Motor neuron (in vitro differentiated cells): Measurements from ENCODE around the gene MESP1. TPM values are rescaled to one million over a fixed set of nuclear protein-coding genes. Genes with fewer than 3 reads are reported as not detected.
"Not testable (repeated sequence)": the region's sequence is repeated elsewhere in the genome, so short reads cannot be mapped to it uniquely, and the experiment has no call there.

Experiments
- ATAC-seq, 8 experiments: fragments of 200-7000 bp; cut with Tn5 transposase; replicated peaks in 6 of 8; 2 replicates each; pipeline ENCODE4 v1.8.0; 2021; ENCODE audit warnings: mild to moderate bottlenecking in 8 of 8, moderate library complexity in 8 of 8
- H3K27ac ChIP-seq, 2 donors: fragments of 250-450 bp; sonication (Bioruptor Pico); 2 replicates each; pipeline ENCODE4 v1.9.0; 2021; ENCODE audit warnings: antibody characterized with exemption in 2 of 2, mild to moderate bottlenecking in 2 of 2, moderate library complexity in 1 of 2
- H3K4me1 ChIP-seq, 2 donors: fragments of 250-450 bp; sonication (Bioruptor Pico); replicated peaks in 1 of 2; 2 replicates each; pipeline ENCODE4 v1.6.1; 2021; ENCODE audit warnings: antibody characterized with exemption in 2 of 2, mild to moderate bottlenecking in 2 of 2, moderate library complexity in 1 of 2
- H3K4me3 ChIP-seq, 5 donors: fragments of 250-450 bp; sonication (Bioruptor Pico); 2 replicates each; pipeline ENCODE4 v1.9.0; 2021; ENCODE audit warnings: antibody characterized with exemption in 5 of 5, mild to moderate bottlenecking in 5 of 5, moderate library complexity in 4 of 5
- WGBS, 10 experiments: fragments of 450-650 bp; shearing (Covaris generic); methylation state at CpG; one replicate each; pipeline ENCODE4 v1.0.0; 2022; 5-methylcytosine and 5-hydroxymethylcytosine counted together
- in situ Hi-C, 9 experiments: fragments of 400-800 bp; cut with MboI; loops; one replicate each; pipeline ENCODE4 v1.15.0; 2021; ENCODE audit warnings: low sequenced_read_pairs in 9 of 9, low pct_unique_long_range_greater_than_20kb in 2 of 9; ENCODE audit not compliant: unreplicated experiment in 9 of 9
- total RNA-seq, 8 experiments: library from RNA; unstranded; fragments of 300-600 nt; gene quantifications; 2 replicates each; pipeline versions ENCODE4 v1.2.3 to v1.2.4, GENCODE V29; 2022

MESP1 gene
- total RNA-seq, 8 experiments from 2014 or later, result 0.08 to 2.7 (median 1.3) TPM

DNA sequence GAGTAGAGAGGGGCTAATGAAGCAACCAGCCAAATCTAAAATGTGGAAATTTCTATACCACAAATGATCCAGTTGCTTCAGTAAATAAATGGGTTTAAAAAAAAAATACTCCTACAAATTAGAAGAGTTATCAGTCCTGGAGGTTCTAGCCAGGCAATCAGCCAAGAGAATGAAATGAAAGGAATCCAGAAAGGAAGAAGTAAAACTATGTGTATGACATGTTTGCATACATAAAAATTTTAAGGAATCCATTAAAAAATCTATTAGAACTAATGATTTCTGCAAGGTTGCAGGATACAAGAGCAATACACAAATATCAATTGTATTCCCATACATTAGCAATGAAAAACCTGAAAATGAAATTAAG lies 34.7 kb upstream of the MESP1 start:
- in situ Hi-C loops, result no loop called here
- Histone ChIP-seq H3K27ac (no peak overlapping the region), H3K4me3 (no peak overlapping the region), H3K4me1 (no peaks in the 10 kb centered on the region)
- no peak for ATAC-seq

GRCh38 chr15:89785064-89785773 lies 34.2 kb upstream of the MESP1 start:
- in situ Hi-C loops, result no loop called here
- H3K4me3 ChIP-seq, result no peak overlapping the region
- H3K4me1 ChIP-seq, result no peaks in the 10 kb centered on the region
- H3K27ac ChIP-seq, result no peak overlapping the region
- peak in 1 of 8 experiments; percentile 4 for ATAC-seq
- WGBS, 10 experiments, result 20 to 100% (median 89%) methylated on average over 1 to 8 of the region's 13 CpGs; no CpG with 5 or more reads in 2 of the 10 experiments

- no peaks in the 10 kb centered on the region for H3K4me1 ChIP-seq
- 72 to 83% (median 80%) methylated on average over 2 of the region's 7 CpGs; no CpG with 5 or more reads in 7 of the 10 experiments for WGBS, 10 experiments
- in situ Hi-C loops, result no loop called here
- ATAC-seq, result no peak
- H3K27ac ChIP-seq, result no peak overlapping the region
- H3K4me3 ChIP-seq, result no peak overlapping the region
These were observed 33.6 kb upstream of the MESP1 start for GRCh38 chr15:89784686-89784960.

- 0 to 100% (median 48%) methylated on average over 1 of the region's 15 CpGs; no CpG with 5 or more reads in 6 of the 10 experiments for WGBS, 10 experiments
- peak in 3 of 8 experiments; percentile 2 to 9 (median 3) for ATAC-seq
- in situ Hi-C loops, result no loop called here
These were observed 33.0 kb upstream of the MESP1 start for GRCh38 chr15:89783861-89784685.

GRCh38 chr15:89783111-89783860 lies 32.2 kb upstream of the MESP1 start:
- Histone ChIP-seq H3K4me3 (no peak overlapping the region), H3K27ac (no peak overlapping the region), H3K4me1 (no peaks in the 10 kb centered on the region)
- in situ Hi-C loops, result no loop called here
- 5 to 90% (median 74%) methylated on average over 2 to 7 of the region's 14 CpGs; no CpG with 5 or more reads in 2 of the 10 experiments for WGBS, 10 experiments
- ATAC-seq, result peak in 3 of 8 experiments; percentile 68 to 74 (median 71)

More at GRCh38 chr15:89783861-89784685, 33.0 kb upstream of the MESP1 start:
- no peak overlapping the region for H3K4me3 ChIP-seq
- no peaks in the 10 kb centered on the region for H3K4me1 ChIP-seq
- H3K27ac ChIP-seq, result no peak overlapping the region

GRCh38 chr15:89782619-89782950 lies 31.5 kb upstream of the MESP1 start:
- in situ Hi-C loops, H3K27ac ChIP-seq, H3K4me1 ChIP-seq, ATAC-seq, H3K4me3 ChIP-seq: not testable (repeated sequence)
- WGBS, 10 experiments, result 70 to 100% (median 86%) methylated on average over 3 to 6 of the region's 9 CpGs; no CpG with 5 or more reads in 2 of the 10 experiments

- Histone ChIP-seq H3K4me1 (no peaks in the 10 kb centered on the region), H3K4me3 (no peak overlapping the region), H3K27ac (no peak overlapping the region)
- WGBS, 10 experiments, result 53 to 94% (median 81%) methylated on average over 4 to 13 of the region's 15 CpGs
- in situ Hi-C loops, result no loop called here
- peak in 3 of 8 experiments; percentile 13 to 23 (median 13) for ATAC-seq
These were observed 31.0 kb upstream of the MESP1 start for GRCh38 chr15:89781891-89782618.

- no peak for ATAC-seq
- in situ Hi-C loops, result no loop called here
- WGBS, 10 experiments, result 67 to 100% (median 82%) methylated on average over 1 to 6 of the region's 6 CpGs; no CpG with 5 or more reads in 4 of the 10 experiments
- Histone ChIP-seq H3K4me1 (peaks cover 0 to 5% of the 10 kb centered on the region in 2 donors), H3K4me3 (no peak overlapping the region), H3K27ac (no peak overlapping the region)
These were observed 30.0 kb upstream of the MESP1 start for GRCh38 chr15:89781055-89781454.

DNA sequence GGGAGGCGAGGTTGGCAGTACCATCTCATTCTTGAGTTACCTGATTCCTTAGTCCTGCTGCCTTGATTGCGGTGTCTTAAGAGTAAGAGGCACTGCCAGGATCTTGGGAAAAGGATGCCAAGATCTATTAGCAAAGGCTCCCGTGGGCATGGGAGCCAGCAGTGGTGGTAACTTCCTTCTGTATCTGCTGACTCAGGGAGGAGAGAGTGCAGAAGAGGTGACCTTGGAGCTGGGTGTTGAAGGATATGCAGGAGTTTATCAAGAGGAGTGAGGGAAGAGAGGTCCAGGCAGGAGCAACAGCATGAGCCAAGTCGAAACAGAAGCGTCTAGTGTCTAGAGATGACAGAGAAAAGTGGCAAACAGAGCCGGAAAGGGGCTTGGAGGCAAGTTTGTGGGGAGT lies 29.6 kb upstream of the MESP1 start:
- Histone ChIP-seq H3K4me1 (peaks cover 0 to 5% of the 10 kb centered on the region in 2 donors), H3K27ac (no peak overlapping the region), H3K4me3 (no peak overlapping the region)
- in situ Hi-C loops, result no loop called here
- 83 to 100% (median 89%) methylated on average over 1 to 6 of the region's 6 CpGs; no CpG with 5 or more reads in 3 of the 10 experiments for WGBS, 10 experiments
- no peak for ATAC-seq

- Histone ChIP-seq H3K4me1 (peaks cover 0 to 5% of the 10 kb centered on the region in 2 donors), H3K27ac (no peak overlapping the region), H3K4me3 (no peak overlapping the region)
- in situ Hi-C loops, result no loop called here
- 0 to 94% (median 71%) methylated on average over 1 to 4 of the region's 4 CpGs; no CpG with 5 or more reads in 6 of the 10 experiments for WGBS, 10 experiments
- ATAC-seq, result no peak
These were observed 27.8 kb upstream of the MESP1 start for GRCh38 chr15:89778861-89779260.

DNA sequence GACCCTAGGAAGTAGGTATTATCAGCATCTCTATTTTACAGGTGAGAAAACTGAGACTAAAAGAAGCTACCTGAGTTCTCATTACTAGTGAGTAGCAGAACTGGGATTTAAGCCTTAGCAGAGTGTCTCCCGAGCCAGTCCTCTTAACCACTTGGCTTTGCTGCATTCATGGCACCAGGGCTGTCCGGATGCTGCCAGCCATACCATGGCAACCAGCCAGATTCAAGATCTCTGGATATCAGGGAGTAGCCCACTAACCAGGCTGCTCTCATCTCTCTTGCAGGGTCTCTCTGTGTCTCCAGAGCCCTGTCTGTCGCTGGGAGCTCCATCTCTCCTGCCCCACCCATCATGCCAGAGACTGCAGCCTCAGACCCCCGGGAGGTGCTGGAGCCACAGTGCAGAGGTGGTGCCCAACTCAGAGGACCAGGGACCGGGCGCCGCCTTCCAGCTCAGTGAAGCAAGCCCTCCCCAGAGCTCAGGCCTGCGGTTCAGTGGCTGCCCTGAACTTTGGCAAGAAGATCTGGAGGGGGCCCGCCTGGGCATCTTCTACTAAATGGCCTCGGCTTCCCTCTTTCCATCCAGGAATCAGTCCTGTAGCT lies 26.8 kb upstream of the MESP1 start:
- in situ Hi-C loops, result no loop called here
- WGBS, 10 experiments, result 60 to 94% (median 80%) methylated on average over 2 to 5 of the region's 10 CpGs; no CpG with 5 or more reads in 6 of the 10 experiments
- Histone ChIP-seq H3K4me1 (peaks cover 0 to 5% of the 10 kb centered on the region in 2 donors), H3K4me3 (no peak overlapping the region), H3K27ac (no peak overlapping the region)
- ATAC-seq, result peak in 1 of 8 experiments; percentile 7

DNA sequence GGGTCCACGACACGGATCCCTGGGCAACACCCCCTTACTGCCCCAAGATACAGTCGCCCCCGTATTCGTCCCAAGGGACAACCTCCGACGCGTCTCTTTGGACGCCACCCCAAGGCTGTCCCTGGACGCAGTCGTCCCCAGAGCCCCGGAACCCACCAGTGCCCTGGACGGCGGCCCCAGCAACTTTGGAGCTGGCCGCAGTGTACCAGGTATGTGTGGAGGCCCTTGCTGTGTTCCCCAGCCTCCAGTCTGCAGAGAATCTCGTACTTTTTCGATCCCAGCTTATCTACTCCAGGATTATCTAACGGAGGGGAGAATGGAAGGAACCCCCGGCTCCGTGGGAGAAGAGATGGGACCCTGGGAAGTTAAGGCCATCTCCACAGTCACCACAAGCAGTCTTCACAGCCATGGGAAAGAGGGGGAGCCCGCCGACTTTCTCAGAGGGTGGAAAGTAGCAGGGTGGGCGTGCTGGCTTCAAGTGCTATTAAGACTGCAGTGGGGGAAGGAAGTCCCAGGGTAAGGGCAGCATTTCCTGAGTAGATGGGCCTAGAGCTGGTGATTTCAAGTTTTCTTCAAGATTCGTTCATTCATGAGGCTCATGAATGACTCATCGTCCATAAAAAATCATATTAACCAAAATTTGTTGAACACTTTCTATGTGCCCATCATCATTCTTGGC lies 26.2 kb upstream of the MESP1 start:
- Histone ChIP-seq H3K27ac (peak overlapping the region in 1 of 2 donors; percentile 64), H3K4me1 (peaks cover 0 to 5% of the 10 kb centered on the region in 2 donors), H3K4me3 (no peak overlapping the region)
- 33 to 100% (median 92%) methylated on average over 1 to 9 of the region's 25 CpGs; no CpG with 5 or more reads in 4 of the 10 experiments for WGBS, 10 experiments
- in situ Hi-C loops, result no loop called here
- ATAC-seq, result no peak
